NCI-H2196 (cell line): ENCODE measurements around the gene OR2Z1.
"Not testable (repeated sequence)": the region's sequence is repeated elsewhere in the genome, so short reads cannot be mapped to it uniquely, and the experiment has no call there.

Experiments used
- DNase-seq: peaks from one replicate; lab custom pipeline; 2025; ENCODE audit not compliant: unreplicated experiment; lab: John Stamatoyannopoulos, UW

Gene OR2Z1

DNA sequence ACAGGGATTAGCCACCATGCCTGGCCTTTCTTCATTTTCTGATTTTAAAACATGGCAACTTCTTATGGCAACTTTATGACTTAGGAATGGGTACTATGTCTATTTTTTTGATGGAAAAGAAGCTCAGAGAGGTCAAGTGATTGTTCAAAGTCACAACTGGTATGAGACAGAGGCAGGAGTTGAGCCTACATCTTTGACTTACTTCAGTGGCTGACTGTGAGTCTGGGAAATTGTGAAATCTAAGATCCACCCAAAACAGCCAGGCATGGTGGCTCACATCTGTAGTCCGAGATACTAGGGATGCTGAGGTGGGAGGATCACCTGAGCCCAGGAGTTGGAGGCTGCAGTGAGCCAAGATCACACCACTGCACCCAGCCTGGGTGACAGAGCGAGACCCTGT lies 20.5 kb upstream of the OR2Z1 start:
- no peak for DNase-seq

DNA sequence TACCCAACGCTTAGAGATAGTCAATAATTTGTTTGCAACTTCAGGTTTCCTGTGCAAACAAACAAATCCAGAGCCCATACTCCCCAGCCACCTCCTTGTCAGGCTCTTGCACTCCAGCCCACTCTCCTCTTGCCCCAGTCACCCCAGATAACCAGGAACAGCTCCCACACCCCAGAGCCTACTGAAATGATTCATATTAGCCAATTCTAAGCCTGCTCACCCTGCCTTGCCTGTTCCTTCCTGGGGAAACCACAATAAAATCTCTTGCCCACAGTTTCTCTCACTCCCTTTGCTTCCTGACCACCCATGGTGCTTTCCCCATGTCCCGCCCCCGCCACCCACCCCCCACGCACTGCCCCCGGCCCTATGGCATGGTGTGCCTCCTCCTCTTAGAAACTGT lies 19.1 kb upstream of the OR2Z1 start:
- DNase-seq, result no peak

DNA sequence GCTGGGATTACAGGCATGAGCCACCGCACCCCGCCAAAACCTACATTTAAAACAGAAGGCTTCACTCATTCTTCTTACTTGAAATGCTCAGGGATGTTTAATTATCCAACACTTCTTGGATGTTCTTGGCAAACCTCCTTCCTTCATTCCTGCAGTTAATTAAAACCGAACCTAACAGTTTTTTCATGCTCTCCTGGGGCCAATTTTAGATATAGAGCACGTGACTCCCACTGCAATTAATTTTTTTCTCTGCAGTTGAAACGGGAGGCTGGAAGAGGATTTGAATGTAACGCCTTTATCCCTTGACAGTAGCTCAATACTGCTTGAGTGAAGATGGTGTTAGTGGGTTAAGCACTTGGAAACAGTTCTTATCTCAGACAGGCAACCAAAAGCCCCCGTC lies 18.2 kb upstream of the OR2Z1 start:
- no peak for DNase-seq

DNA sequence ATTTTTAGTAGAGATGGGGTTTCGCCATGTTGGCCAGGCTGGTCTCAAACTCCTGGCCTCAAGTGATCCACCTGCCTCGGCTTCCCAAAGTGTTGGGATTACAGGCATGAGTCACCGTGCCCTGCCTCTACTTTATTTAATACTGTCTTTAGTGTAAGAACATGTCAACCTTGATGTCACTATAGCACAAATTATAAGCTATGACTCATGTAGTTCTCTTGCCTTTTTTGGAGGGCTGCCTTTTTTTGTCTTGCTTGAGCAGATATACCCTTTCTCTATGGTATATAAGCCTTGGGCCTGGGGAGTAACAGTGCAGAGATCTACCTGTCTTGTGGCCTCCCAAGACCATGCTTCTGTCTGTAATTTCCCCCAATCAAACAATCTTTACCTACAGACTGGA lies 16.1 kb upstream of the OR2Z1 start:
- DNase-seq, result not testable (repeated sequence)

DNA sequence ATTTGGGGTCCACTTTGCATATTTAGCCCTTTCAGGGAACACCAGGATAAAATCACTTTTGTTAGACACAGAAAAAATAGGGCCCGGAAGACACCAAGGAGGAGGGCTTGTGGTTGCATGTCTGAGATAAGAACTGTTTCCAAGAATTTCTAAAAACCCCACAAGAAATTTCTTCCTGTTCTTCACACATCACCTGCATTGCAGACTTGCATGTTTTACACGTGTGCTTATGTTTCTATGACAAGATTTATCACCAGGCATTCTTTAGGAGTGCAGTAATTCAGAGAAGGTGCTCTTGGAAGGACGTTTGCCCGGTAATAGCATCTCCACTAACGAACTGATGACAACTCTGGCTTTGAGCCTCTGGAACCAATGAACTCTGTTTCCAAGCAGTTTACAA lies 15.7 kb upstream of the OR2Z1 start:
- DNase-seq, result no peak

DNA sequence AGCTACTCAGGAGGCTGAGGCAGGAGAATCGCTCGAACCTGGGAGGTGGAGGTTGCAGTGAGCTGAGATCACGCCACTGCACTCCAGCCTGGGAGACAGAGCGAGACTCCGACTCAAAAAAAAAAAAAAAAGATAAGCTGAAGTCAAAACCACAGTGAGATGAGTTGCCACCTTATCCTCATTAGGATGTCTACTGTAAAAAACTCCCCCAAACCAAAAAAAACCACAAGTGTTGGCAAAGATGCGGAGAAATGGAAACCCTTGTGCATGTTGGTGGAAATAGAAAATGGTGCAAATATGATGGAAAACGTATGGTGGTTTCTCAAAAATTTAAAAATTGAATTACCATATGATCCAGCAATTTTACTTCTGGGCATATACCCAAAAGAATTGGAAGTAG lies 11.1 kb upstream of the OR2Z1 start:
- not testable (repeated sequence) for DNase-seq

DNA sequence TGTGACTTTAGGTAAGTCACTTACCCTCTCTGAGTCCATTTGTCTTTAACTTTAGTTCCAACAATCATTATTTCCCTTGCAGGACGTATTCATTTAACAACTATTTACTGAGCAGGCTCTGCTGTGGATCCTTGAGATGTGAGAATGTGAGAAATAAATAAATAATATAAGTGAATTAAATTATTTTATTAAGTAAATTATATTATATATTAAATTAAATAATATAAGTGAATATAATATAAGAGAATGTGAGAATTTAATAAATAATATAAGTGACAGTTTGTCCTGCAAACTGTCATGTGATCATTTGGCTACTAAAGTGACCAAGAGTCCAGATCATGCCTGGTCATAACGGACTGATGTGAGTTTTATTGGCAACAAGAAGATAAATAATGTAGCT lies 598 bp downstream of the OR2Z1 start:
- DNase-seq, result no peak

DNA sequence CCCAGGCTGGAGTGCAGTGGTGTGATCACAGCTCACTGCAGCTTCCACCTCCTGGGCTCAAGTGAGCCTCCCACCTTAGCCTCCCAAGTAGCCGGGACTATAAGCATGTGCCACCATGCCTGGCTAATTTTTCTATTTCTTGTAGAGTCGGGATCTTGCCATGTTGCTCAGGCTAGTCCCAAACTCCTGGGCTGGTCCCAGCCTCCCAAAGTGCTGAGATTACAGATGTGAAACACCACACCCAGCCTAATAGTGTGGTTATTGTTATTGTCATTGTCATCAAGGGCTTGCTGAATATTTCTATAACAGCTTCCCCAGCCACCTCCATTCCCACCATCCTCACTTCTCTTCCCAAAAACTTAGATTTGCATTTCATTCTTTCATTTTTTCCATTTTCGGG lies 2.8 kb downstream of the OR2Z1 start:
- no peak for DNase-seq

DNA sequence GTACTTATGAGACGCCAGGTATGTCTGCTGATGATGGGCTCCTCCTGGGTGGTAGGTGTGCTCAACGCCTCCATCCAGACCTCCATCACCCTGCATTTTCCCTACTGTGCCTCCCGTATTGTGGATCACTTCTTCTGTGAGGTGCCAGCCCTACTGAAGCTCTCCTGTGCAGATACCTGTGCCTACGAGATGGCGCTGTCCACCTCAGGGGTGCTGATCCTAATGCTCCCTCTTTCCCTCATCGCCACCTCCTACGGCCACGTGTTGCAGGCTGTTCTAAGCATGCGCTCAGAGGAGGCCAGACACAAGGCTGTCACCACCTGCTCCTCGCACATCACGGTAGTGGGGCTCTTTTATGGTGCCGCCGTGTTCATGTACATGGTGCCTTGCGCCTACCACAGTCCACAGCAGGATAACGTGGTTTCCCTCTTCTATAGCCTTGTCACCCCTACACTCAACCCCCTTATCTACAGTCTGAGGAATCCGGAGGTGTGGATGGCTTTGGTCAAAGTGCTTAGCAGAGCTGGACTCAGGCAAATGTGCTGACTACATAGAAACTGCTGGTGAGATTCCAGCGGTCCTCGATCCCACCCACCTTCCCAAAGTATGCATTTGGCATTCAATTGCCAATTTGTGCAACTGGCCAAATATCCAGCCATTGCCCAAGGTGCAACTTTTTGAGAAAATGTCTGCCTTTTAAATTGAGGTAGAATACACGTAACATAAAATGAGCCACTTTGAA lies 10.2 kb downstream of the OR2Z1 start:
- no peak for DNase-seq

DNA sequence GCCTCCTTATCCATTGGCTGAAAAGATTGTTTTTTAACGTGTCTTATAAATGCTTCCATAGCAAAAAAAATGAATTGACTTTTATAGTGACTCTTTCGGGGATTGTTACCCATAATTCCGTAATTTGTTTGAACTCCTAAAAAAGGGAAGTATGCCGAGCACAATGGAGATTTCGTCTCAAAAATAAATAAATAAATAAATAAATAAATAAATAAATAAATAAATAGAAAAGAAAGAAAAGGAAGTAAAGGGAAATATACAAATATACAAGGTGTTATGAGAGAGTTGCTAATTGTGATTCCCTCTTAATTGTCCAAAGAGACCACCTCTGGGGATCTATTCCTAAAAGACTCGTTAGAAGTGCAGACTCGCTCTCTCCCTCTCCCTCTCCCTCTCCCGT lies 16.9 kb downstream of the OR2Z1 start:
- no peak for DNase-seq

DNA sequence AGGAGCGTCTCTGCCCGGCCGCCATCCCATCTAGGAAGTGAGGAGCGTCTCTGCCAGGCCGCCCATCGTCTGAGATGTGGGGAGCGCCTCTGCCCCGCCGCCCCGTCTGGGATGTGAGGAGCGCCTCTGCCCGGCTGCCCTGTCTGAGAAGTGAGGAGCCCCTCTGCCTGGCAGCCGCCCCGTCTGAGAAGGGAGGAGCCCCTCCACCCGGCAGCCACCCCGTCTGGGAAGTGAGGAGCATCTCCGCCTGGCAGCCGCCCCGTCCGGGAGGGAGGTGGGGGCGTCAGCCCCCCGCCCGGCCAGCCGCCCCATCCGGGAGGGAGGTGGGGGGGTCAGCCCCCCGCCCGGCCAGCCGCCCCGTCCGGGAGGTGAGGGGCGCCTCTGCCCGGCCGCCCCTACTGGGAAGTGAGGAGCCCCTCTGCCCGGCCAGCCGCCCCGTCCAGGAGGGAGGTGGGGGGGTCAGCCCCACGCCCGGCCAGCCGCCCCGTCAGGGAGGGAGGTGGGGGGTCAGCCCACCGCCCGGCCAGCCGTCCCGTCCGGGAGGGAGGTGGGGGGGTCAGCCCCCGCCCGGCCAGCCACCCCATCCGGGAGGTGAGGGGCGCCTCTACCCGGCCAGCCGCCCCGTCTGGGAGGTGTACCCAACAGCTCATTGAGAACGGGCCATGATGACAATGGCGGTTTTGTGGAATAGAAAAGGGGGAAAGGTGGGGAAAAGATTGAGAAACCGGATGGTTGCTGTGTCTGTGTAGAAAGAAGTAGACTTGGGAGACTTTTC lies 18.0 kb downstream of the OR2Z1 start:
- not testable (repeated sequence) for DNase-seq

DNA sequence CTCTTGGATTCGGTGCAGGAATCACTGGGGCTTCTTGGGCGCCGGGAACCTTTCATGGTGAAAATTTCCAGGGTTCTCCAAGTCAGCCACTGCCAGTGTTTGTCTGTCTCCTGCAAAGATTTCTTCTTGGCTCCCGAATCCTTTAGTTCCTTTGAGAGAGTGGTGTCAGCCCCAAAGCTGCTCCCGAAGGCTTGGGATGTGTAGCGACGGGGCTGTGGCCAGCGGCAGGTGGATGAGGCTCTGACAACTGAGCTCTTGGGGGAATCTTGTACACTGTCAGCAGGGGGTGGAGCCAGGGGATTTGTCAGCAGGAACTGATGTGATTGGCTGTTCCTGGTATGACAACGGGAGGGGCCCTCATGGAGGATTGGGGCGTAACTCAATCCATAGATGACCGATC lies 45.8 kb downstream of the OR2Z1 start:
- DNase-seq, result not testable (repeated sequence)

DNA sequence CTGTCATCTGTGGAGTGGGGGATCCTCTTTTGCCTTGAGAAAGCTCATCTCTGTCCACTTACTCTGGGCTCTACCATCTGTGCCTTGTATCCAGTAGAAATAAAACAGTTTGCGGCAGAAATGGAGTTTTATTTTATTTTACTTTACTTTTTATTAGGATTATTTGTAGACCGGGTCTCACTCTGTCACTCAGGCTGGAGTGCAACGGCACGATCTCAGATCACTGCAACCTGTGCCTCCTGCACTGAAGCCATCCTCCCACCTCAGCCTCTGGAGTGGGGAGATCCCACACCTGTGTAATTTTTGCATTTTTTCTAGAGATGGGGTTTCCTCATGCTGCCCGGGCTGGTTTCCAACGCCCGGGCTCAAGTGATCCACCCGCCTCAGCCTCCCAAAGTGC lies 47.8 kb downstream of the OR2Z1 start:
- DNase-seq, result not testable (repeated sequence)

DNA sequence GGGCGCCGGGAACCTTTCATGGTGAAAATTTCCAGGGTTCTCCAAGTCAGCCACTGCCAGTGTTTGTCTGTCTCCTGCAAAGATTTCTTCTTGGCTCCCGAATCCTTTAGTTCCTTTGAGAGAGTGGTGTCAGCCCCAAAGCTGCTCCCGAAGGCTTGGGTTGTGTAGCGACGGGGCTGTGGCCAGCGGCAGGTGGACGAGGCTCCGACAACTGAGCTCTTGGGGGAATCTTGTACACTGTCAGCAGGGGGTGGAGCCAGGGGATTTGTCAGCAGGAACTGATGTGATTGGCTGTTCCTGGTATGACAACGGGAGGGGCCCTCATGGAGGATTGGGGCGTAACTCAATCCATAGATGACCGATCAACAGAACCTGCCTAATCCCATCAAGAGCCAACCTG lies 52.2 kb downstream of the OR2Z1 start:
- not testable (repeated sequence) for DNase-seq
